AG09309 (cell line): ENCODE data around the gene TFAP2E.

Experiments used
- DNase-seq: peaks from one replicate; pipeline ENCODE4 v3.0.0-alpha.2; 2010; ENCODE audit warnings: low read depth
- H3K4me3 ChIP-seq: 2 replicates; pipeline ENCODE4 v1.5.1; 2011; ENCODE audit warnings: mild to moderate bottlenecking, low read depth, low read length, moderate library complexity; ENCODE audit not compliant: control insufficient read depth
- CTCF ChIP-seq: IDR thresholded peaks from 2 replicates; pipeline ENCODE4 v1.5.1; 2011; ENCODE audit warnings: mild to moderate bottlenecking, low read depth, low read length, inconsistent platforms; ENCODE audit not compliant: insufficient read depth, control insufficient read depth; ENCODE audit errors: missing control alignments

Gene TFAP2E

GRCh38 chr1:35622510-35623178 lies 49.5 kb downstream of the TFAP2E start:
- no peak for TF ChIP-seq CTCF
- no peak overlapping the region for H3K4me3 ChIP-seq
- DNase-seq, result no peak

GRCh38 chr1:35623832-35624231 lies 50.7 kb downstream of the TFAP2E start:
- no peak overlapping the region for H3K4me3 ChIP-seq
- DNase-seq, result no peak
- TF ChIP-seq CTCF, result no peak

GRCh38 chr1:35629051-35629450 lies 55.9 kb downstream of the TFAP2E start:
- H3K4me3 ChIP-seq, result no peak overlapping the region
- no peak for TF ChIP-seq CTCF
- DNase-seq, result no peak

- no peak for DNase-seq
These were observed 58.3 kb downstream of the TFAP2E start for GRCh38 chr1:35631396-35631795.

GRCh38 chr1:35633547-35633946 lies 60.4 kb downstream of the TFAP2E start:
- H3K4me3 ChIP-seq, result no peak overlapping the region
- DNase-seq, result no peak
- no peak for TF ChIP-seq CTCF

More at GRCh38 chr1:35631396-35631795, 58.3 kb downstream of the TFAP2E start:
- no peak for TF ChIP-seq CTCF
- H3K4me3 ChIP-seq, result no peak overlapping the region

- DNase-seq, result peak; percentile 38
- TF ChIP-seq CTCF, result no peak
- H3K4me3 ChIP-seq, result peak overlapping the region; percentile 17
These were observed 64.3 kb downstream of the TFAP2E start for GRCh38 chr1:35637401-35637809.
